EH (cell line): ENCODE data around the gene SNX11.
A peak's percentile ranks its signal among the peaks of the same experiment; 100 is the strongest.

Experiments
- DNase-seq: peaks from one replicate; pipeline ENCODE4 v3.0.0-alpha.2; 2015; ENCODE audit warnings: low read depth

Gene SNX11

DNA sequence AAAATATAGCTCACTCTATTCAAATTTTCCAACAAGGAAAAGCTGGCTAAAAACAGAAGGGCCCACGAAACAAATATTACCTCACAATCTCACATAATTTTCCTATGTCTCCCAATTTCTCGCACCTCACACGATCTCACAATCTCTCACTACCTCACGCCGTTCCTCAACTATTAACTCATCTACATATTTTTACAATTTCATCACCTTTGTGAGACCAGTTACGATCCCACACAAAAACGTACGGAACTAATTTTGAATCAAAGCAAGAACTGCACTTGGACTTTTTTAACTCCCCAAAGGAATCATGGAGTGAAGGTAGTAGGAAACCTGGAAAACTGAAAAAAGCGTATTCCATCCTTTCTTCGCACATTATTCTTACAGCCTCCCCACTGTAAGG is 7.4 kb upstream of the SNX11 start:
- peak; percentile 70 for DNase-seq

DNA sequence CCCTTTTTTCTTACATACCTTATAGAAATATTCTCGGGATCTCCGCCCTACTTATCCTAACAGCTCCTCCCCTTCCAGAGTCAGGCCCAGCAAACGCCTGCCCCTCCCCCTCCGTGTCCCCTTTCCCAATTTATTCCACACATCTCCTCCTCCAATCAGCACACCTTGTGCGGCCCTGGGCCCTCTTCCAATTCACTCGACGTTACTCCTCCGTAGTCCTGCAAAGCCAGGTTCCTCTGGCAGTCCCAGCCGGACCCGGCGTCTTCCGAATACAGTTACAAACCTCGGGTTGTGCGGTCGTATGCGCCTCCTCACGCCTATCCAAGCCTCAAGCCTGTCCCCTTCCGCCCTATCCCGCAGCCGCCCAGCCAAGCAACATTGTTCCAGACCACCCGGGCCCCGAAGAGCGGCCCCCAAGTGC is 7.0 kb upstream of the SNX11 start:
- peak; percentile 71 for DNase-seq

DNA sequence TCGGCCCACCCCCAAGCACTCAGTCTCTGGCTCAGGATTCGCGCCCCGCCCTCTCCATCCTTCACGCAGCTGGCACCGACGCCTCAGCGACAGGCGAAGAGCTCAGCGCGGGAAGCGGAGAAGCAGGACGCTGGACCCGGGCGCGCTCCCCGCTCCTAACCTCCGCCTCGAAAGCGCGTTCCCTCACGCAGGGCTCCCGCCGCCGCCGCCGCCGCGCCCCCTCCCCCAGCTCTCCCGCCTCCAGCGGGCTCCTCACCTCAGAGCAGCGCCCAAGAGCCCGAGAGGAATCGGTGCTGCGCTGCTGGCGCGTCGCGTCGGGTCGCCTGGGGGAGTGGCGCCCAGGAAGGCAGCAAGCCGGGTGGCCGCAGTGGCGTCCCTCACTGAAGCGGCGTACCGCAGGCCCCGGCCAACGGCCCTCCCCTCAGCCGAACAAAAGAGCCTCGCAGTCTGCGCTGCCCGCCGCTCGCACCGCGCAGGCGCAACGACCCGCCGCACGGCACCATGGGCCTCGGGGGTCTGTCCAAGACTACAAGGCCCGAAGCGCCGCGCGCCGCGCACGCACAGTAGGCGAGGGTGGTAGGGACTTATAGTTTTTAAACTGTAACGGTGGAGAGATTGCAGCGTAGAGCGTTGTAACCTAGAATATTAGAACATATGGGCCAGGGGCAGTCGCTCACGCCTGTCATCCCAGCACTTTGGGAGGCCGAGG is 6.4 kb upstream of the SNX11 start, which contains the start of gene CBX1:
CBX1 (minus strand) TSS at position 467 of the 709 bp plus-strand sequence. CDS start 24,474 bp downstream, outside the sequence.
- DNase-seq, result peak; percentile 92

DNA sequence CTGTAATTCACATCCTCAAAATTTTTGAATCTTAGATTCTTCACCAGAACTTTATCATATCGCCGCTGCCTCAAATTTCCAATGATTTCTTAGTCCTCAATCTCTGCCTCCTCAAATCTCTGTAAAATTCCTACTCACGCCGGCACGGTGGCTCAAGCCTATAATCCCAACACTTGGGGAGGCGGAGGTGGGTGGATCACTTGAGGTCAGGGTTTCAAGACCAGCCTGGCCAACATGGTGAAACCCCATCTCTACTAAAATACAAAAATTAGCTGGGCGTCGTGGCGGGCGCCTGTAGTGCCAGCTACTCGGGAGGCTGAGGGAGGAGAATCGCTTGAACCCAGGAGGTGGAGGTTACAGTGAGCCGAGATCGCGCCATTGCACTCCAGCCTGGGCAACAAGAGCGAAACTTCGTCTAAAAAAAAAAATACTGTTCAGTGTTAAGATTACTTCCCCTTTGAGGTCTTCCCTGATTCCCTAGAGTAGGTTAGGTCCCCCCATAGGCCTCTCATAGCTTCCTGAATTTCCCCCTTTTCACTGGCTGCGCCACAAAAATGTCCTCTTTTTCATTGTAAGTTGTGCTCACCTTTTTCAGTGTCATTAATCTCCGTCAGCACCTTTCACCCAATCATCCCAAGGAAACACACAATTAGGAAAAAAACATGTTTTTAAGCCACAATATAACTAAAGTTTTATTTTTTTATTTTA is 5.4 kb upstream of the SNX11 start:
- no peak for DNase-seq

DNA sequence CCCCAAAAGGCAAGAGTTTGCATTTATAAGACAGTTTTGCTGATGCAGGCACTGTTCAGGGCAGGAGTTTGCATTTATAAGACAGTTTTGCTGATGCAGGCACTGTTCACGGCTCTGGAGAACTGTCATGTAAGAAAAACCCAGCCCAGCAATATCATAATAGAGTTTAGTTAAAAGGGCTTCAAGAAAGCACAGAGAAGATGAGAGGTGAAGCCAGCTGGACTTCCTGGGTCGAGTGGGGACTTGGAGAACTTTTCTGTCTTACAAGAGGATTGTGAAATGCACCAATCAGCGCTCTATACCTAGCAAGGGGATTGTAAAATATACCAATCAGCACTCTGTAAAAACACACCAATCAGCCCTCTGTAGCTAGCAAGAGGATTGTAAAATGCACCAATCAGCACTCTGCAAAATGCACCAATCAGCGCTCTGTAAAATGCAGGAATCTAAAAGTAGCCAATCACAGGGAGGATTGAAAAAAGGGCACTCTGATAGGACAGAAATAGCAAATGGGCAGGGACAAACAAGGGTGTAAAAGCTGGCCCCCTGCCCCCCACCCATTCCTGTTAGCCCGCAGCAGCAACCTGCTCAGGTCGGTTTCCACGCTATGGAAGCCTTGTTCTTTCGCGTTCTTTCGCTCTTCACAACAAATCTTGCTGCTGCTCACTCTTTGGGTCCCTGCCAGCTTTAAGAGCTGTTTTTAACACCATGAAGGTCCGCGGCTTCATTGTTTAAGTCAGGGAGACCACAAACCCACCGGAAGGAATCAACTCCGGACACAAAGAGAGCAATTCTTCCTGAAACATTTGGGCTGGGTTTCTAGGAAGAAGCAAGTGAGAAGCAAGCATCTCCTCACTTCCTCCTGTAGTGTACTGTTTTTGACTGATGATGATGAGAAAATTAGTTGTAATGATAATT is 4.5 kb upstream of the SNX11 start:
- DNase-seq, result no peak

DNA sequence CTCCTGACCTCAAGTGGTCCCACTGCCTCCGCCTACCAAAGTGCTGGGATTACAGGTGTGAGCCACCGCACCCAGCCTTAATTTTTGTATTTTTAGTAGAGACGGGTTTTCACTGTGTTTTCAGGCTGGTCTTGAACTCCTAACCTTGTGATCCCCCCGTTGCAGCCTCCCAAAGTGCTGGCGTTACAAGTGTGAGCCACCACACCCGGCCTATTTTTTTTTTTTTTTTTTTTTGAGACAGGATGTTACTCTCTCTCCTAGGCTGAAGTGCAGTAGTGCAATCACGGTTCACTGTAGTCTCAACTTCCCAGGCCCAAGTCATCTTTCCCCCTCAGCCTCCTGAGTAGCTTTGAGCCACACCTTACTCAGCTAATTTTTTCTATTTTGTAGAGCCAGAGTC is 3.1 kb upstream of the SNX11 start:
- no peak for DNase-seq

DNA sequence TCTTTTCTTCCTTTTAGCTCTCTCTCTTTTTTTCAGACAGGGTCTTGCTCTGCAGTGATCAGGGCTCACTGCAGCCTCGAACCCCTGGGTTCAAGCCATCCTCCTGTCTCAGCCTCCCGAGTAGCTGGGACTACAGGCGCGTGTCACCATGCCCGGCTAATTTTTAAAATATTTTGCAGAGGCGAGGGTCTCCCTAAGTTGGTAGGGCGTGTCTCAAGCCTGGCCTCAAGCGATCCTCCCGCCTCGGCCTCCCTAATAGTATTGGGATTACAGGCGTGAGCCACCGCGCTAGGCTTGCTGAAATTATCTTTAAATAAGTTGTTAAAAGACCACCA is 797 bp upstream of the SNX11 start:
- DNase-seq, result no peak

DNA sequence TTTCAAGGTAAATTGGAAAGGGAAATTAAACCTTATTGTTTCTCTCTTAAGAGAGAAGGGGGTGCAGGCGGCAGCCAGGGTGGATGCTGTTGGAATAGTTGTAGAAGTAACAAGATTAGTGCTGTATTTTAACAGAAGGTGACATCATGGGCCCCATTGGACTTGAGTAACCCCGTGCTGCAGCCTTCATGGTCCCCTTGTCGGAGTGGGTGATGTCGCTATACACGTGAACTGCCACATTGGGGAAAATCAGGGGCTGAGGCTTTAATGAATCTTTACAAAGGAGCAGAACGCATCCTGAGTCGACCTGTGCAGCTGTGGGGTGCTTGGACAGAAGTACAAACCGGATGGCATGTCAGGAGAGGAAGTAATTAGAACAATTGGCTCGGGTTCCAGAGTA is 3.2 kb downstream of the SNX11 start:
- no peak for DNase-seq

DNA sequence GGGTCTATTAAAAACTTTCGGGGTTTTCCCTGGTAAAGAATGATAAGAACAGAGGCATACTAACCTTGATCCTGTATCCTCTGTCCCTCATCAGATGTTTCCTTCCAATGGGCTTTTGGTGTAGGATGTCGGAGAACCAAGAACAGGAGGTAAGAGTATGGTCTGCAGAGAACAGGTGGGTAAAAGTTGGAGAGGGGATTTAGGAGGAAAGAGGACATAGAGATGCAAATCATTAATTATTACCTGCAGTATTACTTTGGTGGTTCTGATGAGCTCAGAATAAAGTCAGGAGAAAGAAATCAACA is 4.3 kb downstream of the SNX11 start:
- no peak for DNase-seq

DNA sequence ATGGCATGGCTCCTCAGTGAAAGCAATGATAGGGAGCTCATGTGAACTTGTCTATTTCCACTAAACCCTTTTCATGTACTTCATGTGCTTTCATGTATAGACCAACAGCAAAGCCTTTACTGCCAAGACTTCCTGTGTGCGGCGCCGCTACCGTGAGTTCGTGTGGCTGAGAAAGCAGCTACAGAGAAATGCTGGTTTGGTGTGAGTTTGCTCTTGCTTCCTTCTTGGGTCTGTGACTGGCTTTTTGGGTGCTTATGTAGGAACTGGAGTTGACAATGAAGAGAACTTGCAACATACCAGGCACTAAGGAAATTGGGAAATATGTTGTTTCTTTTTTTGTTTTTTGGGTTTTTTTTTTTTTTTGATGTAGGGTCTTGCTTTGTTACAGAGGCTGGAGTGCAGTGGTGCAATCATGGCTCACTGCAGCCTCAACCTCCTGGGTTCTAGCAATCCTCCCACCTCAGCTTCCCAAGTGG is 5.7 kb downstream of the SNX11 start:
- DNase-seq, result no peak

DNA sequence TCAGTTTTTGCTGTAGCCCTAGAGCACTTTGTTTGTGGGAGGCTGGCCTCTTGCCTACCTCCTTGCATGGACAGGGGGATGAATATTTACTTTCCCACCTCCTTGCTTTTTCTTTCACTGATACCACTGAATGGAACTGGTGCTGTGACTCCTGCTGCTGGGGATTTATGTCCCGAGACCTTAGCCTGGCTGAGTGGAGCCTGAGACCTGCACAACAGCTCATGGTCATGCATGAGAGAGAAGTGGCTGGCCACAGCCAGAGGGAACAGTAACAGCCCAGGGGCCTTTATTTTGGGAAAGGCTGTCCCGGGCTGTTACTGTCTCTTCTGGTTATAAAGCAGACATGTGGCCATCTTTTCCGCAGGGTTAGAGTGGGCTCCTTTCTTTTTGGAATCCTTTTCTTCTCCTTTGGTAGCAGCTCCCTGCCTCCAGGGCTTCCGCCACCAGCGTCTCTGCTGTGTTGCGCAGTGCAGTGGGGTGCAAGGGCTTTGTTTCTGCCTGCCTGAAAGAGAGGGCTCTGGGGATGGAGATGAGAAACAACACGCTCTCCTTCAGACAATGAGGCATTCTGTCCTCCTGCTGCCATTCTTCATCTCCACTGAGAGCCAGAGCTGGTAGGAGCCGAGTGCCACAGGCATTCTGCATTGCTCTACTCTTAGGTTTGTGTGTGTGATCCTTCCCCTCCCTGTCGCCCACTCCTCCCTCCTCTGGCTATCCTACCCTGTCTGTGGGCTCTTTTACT is 14.5 kb downstream of the SNX11 start:
- DNase-seq, result no peak

DNA sequence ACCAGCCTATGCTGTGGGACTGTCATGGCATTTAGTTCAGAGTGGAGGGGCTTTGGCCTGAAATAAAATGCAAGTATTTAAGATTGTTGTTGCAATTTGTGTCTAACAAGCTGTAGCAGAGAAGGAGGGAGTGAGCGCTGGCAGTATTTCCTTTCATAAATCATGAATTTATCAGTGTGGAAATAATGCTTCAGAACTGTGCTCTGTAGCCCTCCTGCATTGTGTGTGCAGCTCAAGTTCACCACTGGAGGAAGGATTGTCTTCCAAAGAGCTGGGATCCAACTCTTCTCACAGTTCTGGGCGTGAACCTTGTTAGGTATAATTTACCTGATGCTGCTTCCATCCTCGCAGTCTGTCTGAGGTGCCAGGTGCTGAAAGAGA is 15.1 kb downstream of the SNX11 start:
- DNase-seq, result no peak

DNA sequence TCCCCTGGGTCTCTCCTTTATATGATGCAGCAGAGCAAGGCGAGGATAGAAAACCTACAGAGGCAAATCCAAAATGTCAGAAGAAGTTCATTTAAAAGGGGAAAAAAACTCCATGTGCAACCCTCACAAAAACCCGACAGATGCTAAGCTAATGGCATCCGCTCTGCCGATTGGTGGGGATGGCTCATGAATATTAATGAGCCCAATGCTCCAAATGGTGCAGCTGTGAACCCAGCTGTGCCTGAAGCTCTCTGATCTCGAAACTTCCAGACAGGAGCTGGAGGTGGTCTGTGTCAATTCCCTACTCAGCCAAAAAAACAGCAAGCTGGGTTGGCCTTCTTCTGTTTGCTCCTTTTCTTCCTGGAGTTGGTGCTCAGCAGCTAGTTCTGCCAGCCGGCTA is 15.5 kb downstream of the SNX11 start:
- DNase-seq, result no peak

DNA sequence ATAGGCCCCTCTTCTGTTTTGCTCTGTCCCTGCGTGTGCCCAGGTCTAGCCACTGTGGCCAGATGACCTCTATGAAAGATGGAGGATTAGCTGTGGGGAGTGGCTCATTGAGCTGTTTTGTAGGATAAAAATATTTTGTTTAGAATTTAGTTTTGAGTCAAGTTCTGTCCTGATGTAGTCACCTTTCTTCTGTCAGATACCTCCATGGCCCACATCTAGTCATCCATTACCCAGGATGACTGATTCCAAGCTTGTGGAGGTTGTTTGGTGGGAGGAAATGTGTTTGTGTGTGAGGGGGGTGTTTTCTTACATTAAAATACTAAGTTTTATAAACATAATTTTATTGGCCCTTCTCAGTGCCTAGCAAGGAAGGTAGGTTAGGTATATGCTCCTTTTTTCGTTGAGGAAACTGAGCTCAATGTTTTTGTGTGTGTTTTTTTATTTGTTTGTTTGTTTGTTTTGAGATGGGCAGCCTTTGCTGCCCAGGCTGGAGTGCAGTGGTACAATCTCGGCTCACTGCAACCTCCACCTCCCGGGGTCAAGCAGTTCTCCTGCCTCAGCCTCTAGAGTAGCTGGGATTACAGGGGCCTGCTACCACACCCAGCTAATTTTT is 16.3 kb downstream of the SNX11 start:
- DNase-seq, result no peak

DNA sequence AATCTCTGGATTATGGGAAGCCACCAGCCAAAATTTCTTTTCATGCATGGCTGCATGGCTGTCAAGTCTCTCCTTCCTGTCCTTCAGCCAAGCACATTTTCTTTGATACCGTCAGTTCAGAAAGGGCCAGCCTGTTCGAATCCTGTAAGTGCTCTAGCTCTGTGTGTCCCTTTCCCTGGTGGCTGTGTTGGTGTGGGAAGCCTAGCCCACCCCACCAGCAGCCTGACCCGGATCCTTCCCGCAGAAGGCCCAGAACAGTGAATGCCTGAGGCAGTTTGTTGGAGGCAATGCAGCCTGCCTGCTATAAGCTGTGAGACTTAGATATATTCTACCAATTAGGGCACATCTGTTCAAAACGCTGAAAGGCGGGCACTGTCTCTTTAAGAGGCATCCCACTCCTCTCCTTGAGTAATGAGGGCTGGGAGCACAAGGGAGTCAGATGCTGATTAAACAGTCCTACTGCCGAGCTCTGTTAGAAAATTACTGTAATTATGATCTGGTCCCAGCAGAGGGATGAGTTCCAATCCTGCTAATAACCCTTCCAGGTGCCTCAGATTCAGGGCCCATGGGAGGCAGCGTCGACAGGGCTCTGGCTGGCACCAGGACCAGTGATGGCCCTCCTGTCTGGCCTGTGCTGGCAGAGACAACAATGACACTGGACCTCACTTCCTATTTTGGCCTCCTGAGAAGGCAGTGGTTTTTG is 18.4 kb downstream of the SNX11 start:
- no peak for DNase-seq

DNA sequence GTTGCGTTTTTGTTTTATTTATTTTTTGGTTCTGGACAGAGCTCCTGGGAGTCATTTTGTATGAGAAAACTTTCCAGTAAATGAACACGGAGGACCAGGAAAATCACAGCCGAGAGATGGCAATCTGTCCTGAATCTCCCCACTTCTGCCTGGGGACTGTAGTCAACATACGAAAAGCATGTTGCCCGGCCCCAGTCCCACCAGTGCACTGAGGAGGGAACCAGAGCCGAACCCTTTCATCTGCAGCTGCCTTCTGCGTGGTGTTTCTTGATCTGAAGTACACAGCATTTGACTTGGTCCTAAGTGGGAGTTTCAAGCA is 18.9 kb downstream of the SNX11 start:
- DNase-seq, result no peak

DNA sequence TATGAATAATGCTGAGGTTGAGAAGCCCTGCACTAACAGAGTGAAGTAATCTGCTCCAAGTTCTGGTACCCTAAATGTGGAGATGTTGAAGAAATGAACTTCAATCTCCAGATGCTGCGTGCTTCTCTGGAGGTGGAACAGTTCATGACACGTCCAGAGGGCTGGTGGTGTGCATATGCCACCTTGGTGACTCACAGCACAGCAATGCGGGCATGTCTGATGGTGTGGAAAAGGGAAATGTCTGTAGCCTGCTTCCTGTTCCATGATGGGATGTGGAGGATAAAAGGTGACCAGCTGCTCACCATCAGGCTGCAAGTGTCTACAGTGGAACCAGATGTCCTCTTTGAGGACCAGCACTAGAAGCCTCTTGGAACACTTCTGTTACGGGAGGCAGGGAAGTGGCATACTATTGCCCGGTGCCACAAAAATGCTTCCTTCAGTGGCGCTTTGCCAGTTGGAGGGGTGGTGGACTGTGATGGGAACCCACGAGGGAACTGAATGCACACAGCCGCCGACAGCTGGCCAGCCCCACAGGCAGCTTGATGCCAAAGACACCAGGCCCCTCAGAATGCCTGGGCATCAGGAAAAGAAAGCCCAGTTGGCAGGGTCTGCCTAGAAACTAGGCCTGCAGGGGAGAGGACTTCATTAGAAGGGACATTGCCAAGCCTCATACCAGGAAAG is 19.9 kb downstream of the SNX11 start:
- DNase-seq, result peak; percentile 61

DNA sequence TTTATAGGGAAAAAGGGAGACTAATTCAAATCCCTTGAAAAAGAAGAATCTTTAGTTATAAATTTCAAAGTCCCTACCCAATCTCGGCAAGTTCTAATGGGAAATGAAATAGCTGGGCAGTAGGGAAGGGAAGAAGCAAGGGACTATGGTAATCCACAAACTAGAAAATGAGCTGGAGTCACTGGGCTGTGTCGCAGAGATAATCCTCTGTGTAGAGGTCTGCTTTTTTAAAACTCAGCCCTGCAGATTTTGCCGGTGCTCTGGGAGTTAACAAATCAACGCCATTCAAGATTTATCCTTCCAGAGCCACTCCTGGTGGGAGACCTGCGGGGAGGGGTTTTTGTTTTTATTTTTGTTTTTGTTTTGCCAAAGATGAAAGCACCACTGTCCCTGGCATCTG is 20.8 kb downstream of the SNX11 start:
- DNase-seq, result no peak

DNA sequence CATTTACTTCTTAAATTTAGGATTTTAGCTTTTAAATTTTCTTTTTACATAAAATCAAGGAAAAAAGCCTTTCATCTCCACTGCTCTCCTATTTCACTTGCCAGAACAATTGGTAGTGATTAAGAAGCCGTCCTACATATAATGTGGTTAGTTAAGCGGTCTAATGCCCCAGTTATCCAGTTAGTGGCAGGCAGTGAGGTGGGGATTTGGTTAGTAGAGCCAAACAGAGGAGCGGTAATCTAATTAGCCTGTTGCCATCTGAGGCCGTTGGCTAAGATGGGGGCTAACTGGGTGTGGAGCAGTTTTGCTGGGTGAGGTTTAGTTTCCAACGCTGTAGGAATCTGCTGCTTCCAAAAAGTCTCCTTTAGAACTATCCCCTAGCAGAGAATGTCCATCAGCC is 22.4 kb downstream of the SNX11 start:
- no peak for DNase-seq

DNA sequence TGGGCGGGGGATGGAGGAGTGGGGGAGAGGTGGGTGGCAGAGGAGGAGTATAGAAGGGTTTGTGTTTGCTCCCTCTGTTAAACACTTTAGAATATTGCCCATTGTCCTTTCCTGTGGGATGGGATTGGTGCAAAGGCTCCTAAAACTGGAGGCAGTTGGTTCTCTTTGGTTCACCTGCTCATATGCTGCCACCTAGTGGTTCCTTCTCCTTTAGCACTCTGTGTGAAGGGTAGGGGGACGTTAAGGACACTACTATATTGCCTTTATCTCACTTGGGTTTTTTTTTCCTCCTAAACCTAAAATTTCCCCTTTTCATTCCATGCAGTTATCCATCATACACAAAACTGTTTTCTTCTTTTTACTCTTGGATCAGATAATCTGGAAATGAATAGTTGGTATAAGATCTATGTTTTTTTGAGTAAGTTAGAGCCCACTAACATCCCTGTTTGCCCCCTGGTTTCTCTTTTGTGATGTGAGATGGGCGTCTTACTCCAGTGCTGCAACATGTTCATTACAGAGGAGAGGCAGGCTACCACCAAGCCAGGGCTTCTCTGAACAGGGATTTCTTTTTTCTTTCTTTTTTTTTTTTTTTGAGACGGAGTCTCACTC is 23.8 kb downstream of the SNX11 start:
- peak; percentile 70 for DNase-seq
